Activated CD4-positive, alpha-beta T cell treated with anti-CD3 and anti-CD28 coated beads, Interleukin-2, amount 50 U/mL, for 4 hours (primary cell): ENCODE results near the gene RASAL2.
"Not testable (repeated sequence)": the region's sequence is repeated elsewhere in the genome, so short reads cannot be mapped to it uniquely, and the experiment has no call there.

ENCODE experiments used
- DNase-seq, 2 experiments: peaks; one replicate each; pipeline ENCODE4 v3.0.0-alpha.2; 2020

Gene RASAL2

GRCh38 chr1:178120520-178121052, 26.7 kb downstream of the RASAL2 start:
- DNase-seq, result not testable (repeated sequence)

GRCh38 chr1:178121883-178122282, 28.0 kb downstream of the RASAL2 start:
- no peak for DNase-seq

- no peak for DNase-seq
These were observed 28.4 kb downstream of the RASAL2 start for GRCh38 chr1:178122283-178122682.

- DNase-seq, result no peak
These were observed 30.2 kb downstream of the RASAL2 start for GRCh38 chr1:178124115-178124514.

GRCh38 chr1:178126261-178126660, 32.4 kb downstream of the RASAL2 start:
- DNase-seq, result no peak

- DNase-seq, result no peak
These were observed 32.9 kb downstream of the RASAL2 start for GRCh38 chr1:178126741-178127185.

- no peak for DNase-seq
These were observed 33.7 kb downstream of the RASAL2 start for GRCh38 chr1:178127482-178128191.

- no peak for DNase-seq
These were observed 39.5 kb downstream of the RASAL2 start for GRCh38 chr1:178133239-178133989.

- DNase-seq, result no peak
These were observed 40.2 kb downstream of the RASAL2 start for GRCh38 chr1:178134061-178134460.

- no peak for DNase-seq
These were observed 43.3 kb downstream of the RASAL2 start for GRCh38 chr1:178137238-178137637.

- DNase-seq, result no peak
These were observed 48.9 kb downstream of the RASAL2 start for GRCh38 chr1:178142806-178143205.

- DNase-seq, result no peak
These were observed 50.1 kb downstream of the RASAL2 start for GRCh38 chr1:178143730-178144690.

GRCh38 chr1:178145605-178146004, 51.7 kb downstream of the RASAL2 start:
- DNase-seq, result no peak

- DNase-seq, result no peak
These were observed 52.5 kb downstream of the RASAL2 start for GRCh38 chr1:178146436-178146835.

GRCh38 chr1:178150610-178151009, 56.7 kb downstream of the RASAL2 start:
- no peak for DNase-seq

- DNase-seq, result no peak
These were observed 57.9 kb downstream of the RASAL2 start for GRCh38 chr1:178151831-178152230.

- no peak for DNase-seq
These were observed 61.8 kb downstream of the RASAL2 start for GRCh38 chr1:178155481-178156255.

- no peak for DNase-seq
These were observed 67.0 kb downstream of the RASAL2 start for GRCh38 chr1:178160736-178161475.

GRCh38 chr1:178161516-178161915, 67.6 kb downstream of the RASAL2 start:
- DNase-seq, result no peak

- DNase-seq, result no peak
These were observed 71.3 kb downstream of the RASAL2 start for GRCh38 chr1:178165196-178165595.

- DNase-seq, result no peak
These were observed 72.6 kb downstream of the RASAL2 start for GRCh38 chr1:178166429-178167024.
